Measurements from ENCODE around the gene PRR19. TPM values are rescaled to one million over a fixed set of nuclear protein-coding genes. Genes with fewer than 3 reads are reported as not detected.
"Not testable (repeated sequence)": the region's sequence is repeated elsewhere in the genome, so short reads cannot be mapped to it uniquely, and the experiment has no call there.

The PRR19 gene
- polyA plus RNA-seq, 1 donor, result 0.91 TPM

DNA sequence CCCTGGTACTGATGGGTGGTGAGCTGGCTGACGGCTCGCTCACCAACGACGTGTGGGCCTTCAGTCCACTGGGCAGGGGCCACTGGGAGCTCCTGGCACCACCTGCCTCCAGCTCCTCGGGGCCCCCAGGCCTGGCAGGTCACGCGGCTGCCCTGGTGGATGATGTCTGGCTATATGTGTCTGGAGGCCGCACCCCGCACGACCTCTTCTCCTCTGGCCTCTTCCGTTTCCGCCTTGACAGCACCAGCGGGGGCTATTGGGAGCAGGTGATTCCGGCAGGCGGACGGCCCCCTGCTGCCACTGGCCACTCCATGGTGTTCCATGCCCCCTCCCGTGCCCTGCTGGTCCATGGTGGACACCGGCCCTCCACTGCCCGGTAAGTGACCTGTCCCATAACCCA, 34.0 kb downstream of the PRR19 start:
- DNase-seq, result no peak
- Histone ChIP-seq H3K36me3 (ENCODE audit: control insufficient read depth, insufficient read depth, low read length) (peaks cover 29% of the 10 kb centered on the region), H3K4me1 (ENCODE audit: control insufficient read depth, insufficient read depth, low read length) (no peaks in the 10 kb centered on the region), H3K4me3 (ENCODE audit: low read length) (no peak overlapping the region), H3K27ac (ENCODE audit: low read length) (no peak overlapping the region), H3K9me3 (ENCODE audit: control insufficient read depth, low read depth, low read length) (no peaks in the 10 kb centered on the region), H3K27me3 (ENCODE audit: control insufficient read depth, insufficient read depth, low read length) (no peaks in the 10 kb centered on the region)
- WGBS (ENCODE audit: insufficient coverage, low lambda C conversion rate), result no CpG with 5 or more reads among the region's 19 CpGs

DNA sequence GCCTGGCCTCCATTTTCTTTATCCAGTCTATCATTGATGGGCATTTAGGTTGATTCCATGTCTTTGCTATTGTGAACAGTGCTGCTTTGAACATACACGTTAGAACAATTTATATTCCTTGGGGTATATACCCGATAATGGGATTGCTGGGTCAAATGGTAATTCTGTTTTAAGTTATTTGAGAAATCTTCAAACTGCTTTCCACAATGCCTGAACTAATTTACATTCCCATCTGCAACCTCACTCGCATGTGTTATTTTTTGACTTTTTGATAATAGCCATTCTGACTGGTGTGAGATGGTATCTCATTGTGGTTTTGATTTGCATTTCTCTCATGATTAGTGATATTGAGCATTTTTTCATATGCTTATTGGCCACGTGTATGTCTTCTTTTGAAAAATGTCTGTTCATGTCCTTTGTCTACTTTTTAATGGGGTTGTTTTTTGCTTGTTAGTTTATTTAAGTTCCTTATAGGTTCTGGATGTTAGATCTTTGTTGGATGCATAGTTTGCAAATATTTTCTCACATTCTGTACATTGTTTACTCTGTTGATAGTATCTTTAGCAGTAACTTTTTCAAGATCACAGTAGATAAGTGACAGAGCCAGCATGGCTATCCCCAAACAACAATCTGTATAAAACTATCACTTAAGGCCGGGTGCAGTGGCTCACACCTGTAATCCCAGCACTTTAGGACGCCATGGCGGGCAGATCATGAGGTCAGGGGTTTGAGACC, 37.4 kb downstream of the PRR19 start:
- not testable (repeated sequence) for H3K4me3 ChIP-seq (ENCODE audit: low read length); H3K27ac ChIP-seq (ENCODE audit: low read length); H3K4me1 ChIP-seq (ENCODE audit: control insufficient read depth, insufficient read depth, low read length); DNase-seq; H3K27me3 ChIP-seq (ENCODE audit: control insufficient read depth, insufficient read depth, low read length); H3K9me3 ChIP-seq (ENCODE audit: control insufficient read depth, low read depth, low read length)
- peaks cover 38% of the 10 kb centered on the region for H3K36me3 ChIP-seq (ENCODE audit: control insufficient read depth, insufficient read depth, low read length)
- WGBS (ENCODE audit: insufficient coverage, low lambda C conversion rate), result no CpG with 5 or more reads among the region's 7 CpGs

DNA sequence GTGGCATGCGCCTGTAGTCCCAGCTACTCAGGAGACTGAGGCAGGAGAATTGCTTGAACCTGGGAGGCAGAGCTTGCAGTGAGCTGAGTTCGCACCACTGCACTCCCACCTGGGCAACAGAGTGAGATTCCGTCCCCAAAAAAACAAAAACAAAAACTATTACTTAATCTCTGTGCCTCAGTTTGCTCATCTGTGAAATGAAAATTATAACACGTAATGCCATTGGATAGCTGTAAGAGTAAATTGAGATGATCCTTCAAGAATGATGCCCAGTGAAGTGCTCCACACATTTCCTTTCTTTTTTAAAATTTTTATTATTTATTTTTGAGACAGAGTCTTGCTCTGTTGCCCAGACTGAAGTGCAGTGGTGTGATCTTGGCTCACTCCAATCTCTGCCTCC, 38.0 kb downstream of the PRR19 start:
- H3K36me3 ChIP-seq (ENCODE audit: control insufficient read depth, insufficient read depth, low read length), result peaks cover 40% of the 10 kb centered on the region
- not testable (repeated sequence) for H3K27ac ChIP-seq (ENCODE audit: low read length); H3K4me3 ChIP-seq (ENCODE audit: low read length); DNase-seq; H3K9me3 ChIP-seq (ENCODE audit: control insufficient read depth, low read depth, low read length); H3K4me1 ChIP-seq (ENCODE audit: control insufficient read depth, insufficient read depth, low read length); H3K27me3 ChIP-seq (ENCODE audit: control insufficient read depth, insufficient read depth, low read length)
- 100% methylated on average over 1 of the region's 4 CpGs for WGBS (ENCODE audit: insufficient coverage, low lambda C conversion rate)

DNA sequence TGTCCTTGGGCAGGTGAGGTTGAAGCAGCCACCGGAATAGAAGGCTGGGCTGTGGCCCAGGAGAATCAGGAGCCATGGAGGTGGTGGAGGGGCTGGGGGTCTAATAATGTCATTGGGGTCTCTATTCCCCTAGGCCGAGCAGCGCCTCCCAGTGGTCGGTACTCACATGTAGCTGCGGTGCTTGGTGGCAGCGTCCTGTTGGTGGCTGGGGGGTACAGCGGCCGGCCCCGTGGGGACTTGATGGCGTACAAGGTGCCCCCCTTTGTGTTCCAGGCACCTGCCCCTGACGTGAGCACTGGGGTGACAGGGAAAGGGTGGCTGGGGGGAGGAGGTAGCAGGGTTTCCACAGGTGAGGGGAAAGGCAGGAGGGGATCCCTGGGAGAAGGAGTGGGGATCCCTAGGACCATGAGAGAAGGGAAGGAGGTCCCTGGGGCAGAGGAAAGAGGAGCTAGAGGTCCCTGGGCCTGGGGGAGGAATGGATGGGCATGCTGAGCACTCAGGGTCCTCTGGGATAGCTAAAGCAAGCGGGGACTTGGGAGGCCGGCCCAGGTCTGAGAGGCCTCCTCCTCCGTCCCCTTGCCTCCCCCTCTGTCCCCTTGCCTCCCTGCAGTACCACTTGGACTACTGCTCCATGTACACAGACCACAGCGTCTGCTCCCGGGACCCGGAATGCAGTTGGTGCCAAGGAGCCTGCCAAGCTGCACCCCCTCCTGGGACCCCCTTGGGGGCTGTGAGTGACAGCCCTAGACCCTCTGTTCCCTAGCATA, 41.6 kb downstream of the PRR19 start:
- no peak for DNase-seq
- no peaks in the 10 kb centered on the region for H3K9me3 ChIP-seq (ENCODE audit: control insufficient read depth, low read depth, low read length)
- no peak overlapping the region for H3K4me3 ChIP-seq (ENCODE audit: low read length)
- H3K4me1 ChIP-seq (ENCODE audit: control insufficient read depth, insufficient read depth, low read length), result no peaks in the 10 kb centered on the region
- no peak overlapping the region for H3K27ac ChIP-seq (ENCODE audit: low read length)
- no peaks in the 10 kb centered on the region for H3K27me3 ChIP-seq (ENCODE audit: control insufficient read depth, insufficient read depth, low read length)
- WGBS (ENCODE audit: insufficient coverage, low lambda C conversion rate), result no CpG with 5 or more reads among the region's 17 CpGs
- H3K36me3 ChIP-seq (ENCODE audit: control insufficient read depth, insufficient read depth, low read length), result peaks cover 31% of the 10 kb centered on the region

DNA sequence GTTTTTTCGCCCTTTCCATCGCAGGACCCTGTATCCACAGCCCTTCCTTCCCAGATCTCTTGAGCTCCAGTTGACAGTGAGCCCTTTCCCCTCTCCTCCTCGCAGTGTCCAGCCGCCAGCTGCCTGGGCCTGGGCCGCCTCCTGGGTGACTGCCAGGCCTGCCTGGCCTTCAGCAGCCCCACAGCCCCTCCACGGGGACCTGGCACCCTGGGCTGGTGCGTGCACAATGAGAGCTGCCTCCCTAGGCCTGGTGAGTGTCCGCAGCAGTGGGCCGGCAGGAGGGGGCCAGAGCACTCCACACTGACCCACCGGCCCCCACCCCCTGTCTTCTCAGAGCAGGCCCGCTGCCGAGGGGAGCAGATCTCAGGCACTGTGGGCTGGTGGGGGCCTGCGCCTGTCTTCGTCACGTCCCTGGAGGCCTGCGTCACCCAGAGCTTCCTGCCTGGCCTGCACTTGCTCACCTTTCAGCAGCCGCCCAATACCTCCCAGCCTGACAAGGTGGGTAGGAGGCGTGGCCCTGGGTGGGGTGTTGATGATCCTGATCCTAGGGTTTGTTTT, 42.5 kb downstream of the PRR19 start:
- DNase-seq, result no peak
- WGBS (ENCODE audit: insufficient coverage, low lambda C conversion rate), result 100% methylated on average over 1 of the region's 18 CpGs
- H3K4me1 ChIP-seq (ENCODE audit: control insufficient read depth, insufficient read depth, low read length), result no peaks in the 10 kb centered on the region
- H3K4me3 ChIP-seq (ENCODE audit: low read length), result no peak overlapping the region
- H3K27ac ChIP-seq (ENCODE audit: low read length), result no peak overlapping the region
- no peaks in the 10 kb centered on the region for H3K9me3 ChIP-seq (ENCODE audit: control insufficient read depth, low read depth, low read length)
- peaks cover 32% of the 10 kb centered on the region for H3K36me3 ChIP-seq (ENCODE audit: control insufficient read depth, insufficient read depth, low read length)
- no peaks in the 10 kb centered on the region for H3K27me3 ChIP-seq (ENCODE audit: control insufficient read depth, insufficient read depth, low read length)

DNA sequence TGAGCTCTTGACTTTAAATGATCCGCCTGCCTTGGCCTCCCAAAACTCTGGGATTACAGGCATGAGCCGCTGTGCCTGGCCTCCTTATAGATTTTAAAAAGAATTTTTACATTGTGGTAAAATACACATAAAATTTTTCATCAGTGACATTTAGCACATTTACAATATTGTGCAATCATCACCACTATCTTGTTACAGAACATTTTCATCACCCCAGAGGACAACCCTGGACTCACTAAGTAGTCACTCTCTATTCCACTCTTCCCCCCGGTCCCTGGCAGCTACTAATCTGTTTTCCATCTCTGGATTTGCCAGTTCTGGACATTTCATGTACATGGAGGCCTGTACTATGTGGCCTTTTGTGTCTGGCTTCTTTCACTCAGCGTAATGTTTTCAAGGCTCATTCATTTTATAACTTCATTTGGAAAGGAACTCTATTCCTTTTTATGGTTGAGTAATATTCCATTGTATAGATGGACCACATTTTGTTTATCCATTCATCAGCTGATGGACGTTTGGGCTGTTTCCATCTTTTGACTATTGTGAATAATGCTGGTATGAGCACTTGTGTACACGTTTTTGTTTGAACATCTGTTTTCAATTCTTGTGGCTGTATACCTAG, 43.4 kb downstream of the PRR19 start:
- Histone ChIP-seq H3K9me3 (ENCODE audit: control insufficient read depth, low read depth, low read length) (no peaks in the 10 kb centered on the region), H3K27ac (ENCODE audit: low read length) (no peak overlapping the region), H3K27me3 (ENCODE audit: control insufficient read depth, insufficient read depth, low read length) (no peaks in the 10 kb centered on the region), H3K4me1 (ENCODE audit: control insufficient read depth, insufficient read depth, low read length) (no peaks in the 10 kb centered on the region), H3K4me3 (ENCODE audit: low read length) (no peak overlapping the region), H3K36me3 (ENCODE audit: control insufficient read depth, insufficient read depth, low read length) (peaks cover 40% of the 10 kb centered on the region)
- DNase-seq, result no peak
- WGBS (ENCODE audit: insufficient coverage, low lambda C conversion rate), result 100% methylated on average over 2 of the region's 6 CpGs

DNA sequence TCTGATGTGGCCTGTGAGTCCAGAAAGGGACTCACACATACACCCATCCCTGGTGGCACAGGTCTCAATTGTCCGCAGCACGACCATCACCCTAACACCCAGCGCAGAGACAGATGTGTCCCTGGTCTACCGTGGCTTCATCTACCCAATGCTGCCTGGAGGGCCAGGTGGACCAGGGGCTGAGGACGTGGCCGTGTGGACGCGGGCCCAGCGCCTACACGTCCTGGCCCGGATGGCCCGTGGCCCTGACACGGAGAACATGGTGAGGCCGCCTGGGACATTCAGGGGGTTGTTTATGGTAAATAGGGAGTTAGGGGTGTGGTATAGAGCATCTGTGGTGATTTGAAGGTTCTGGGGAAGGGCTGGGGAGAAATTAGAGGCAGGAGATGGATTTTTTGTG, 46.3 kb downstream of the PRR19 start:
- Histone ChIP-seq H3K4me3 (ENCODE audit: low read length) (no peak overlapping the region), H3K27me3 (ENCODE audit: control insufficient read depth, insufficient read depth, low read length) (no peaks in the 10 kb centered on the region), H3K36me3 (ENCODE audit: control insufficient read depth, insufficient read depth, low read length) (peaks cover 58% of the 10 kb centered on the region), H3K27ac (ENCODE audit: low read length) (no peak overlapping the region), H3K9me3 (ENCODE audit: control insufficient read depth, low read depth, low read length) (no peaks in the 10 kb centered on the region), H3K4me1 (ENCODE audit: control insufficient read depth, insufficient read depth, low read length) (no peaks in the 10 kb centered on the region)
- no peak for DNase-seq
- WGBS (ENCODE audit: insufficient coverage, low lambda C conversion rate), result no CpG with 5 or more reads among the region's 14 CpGs

DNA sequence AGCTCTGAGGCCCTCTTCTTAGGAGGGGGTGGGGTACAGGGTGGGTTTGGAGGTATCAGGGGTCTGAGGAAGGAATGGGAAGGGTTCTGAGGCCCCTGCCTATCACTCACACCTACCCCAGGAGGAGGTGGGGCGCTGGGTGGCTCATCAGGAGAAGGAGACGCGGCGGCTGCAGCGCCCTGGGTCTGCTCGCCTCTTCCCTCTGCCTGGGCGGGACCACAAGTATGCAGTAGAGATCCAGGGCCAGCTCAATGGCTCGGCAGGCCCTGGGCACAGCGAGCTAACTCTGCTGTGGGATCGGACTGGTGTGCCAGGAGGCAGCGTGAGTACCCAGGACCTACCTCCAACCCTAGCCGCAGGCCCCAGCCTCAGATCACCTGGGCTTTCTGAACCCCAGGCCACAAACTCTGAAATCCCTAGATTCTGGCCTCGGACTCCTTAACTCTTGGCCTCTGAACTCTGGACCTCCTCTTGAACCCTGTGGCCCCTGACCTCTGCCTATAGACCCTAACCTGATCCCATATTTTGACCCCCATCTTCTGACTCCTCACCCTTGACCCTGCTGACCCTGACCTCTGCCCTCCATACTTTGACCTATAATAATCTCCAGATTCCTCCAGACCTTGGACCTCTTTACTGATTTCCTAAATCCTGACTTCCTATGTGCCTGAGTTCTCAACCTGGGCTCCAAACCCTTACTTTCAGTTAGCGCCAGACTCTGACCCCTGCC, 47.6 kb downstream of the PRR19 start:
- Histone ChIP-seq H3K4me3 (ENCODE audit: low read length) (no peak overlapping the region), H3K27ac (ENCODE audit: low read length) (no peak overlapping the region), H3K9me3 (ENCODE audit: control insufficient read depth, low read depth, low read length) (no peaks in the 10 kb centered on the region), H3K36me3 (ENCODE audit: control insufficient read depth, insufficient read depth, low read length) (peaks cover 63% of the 10 kb centered on the region), H3K27me3 (ENCODE audit: control insufficient read depth, insufficient read depth, low read length) (no peaks in the 10 kb centered on the region), H3K4me1 (ENCODE audit: control insufficient read depth, insufficient read depth, low read length) (no peaks in the 10 kb centered on the region)
- DNase-seq, result no peak
- WGBS (ENCODE audit: insufficient coverage, low lambda C conversion rate), result no CpG with 5 or more reads among the region's 14 CpGs

DNA sequence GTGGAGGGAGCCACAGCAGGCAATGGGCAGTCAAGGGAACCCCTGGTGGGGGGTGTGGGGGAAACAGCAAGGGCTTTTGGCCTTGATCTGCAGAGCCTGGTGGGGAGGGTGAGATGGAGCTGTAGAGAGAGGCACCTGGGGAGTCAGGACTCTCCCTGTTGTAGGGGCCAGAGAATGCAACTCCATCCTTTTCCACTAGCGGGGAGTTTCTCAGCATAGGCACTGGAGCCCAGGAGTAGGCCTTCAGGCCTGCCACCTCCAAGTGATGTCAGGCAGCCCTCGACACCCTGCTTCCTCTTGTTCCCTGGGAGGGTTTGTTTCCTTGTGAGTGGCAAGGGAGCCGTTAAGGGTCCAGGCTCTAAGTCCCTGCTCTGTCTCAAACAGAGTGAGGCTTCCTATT, 48.5 kb downstream of the PRR19 start:
- Histone ChIP-seq H3K4me3 (ENCODE audit: low read length) (no peak overlapping the region), H3K27ac (ENCODE audit: low read length) (no peak overlapping the region), H3K36me3 (ENCODE audit: control insufficient read depth, insufficient read depth, low read length) (peaks cover 64% of the 10 kb centered on the region), H3K27me3 (ENCODE audit: control insufficient read depth, insufficient read depth, low read length) (no peaks in the 10 kb centered on the region), H3K9me3 (ENCODE audit: control insufficient read depth, low read depth, low read length) (no peaks in the 10 kb centered on the region), H3K4me1 (ENCODE audit: control insufficient read depth, insufficient read depth, low read length) (no peaks in the 10 kb centered on the region)
- WGBS (ENCODE audit: insufficient coverage, low lambda C conversion rate), result no CpG with 5 or more reads among the region's 3 CpGs
- DNase-seq, result no peak

Measured in large intestine (tissue), 3 donors.